NAMALWA (cell line): Measurements from ENCODE around the gene CEP164.

Source experiments
- DNase-seq: peaks from one replicate; pipeline ENCODE4 v3.0.0-alpha.2; 2015; ENCODE audit warnings: low spot score

The CEP164 gene

DNA sequence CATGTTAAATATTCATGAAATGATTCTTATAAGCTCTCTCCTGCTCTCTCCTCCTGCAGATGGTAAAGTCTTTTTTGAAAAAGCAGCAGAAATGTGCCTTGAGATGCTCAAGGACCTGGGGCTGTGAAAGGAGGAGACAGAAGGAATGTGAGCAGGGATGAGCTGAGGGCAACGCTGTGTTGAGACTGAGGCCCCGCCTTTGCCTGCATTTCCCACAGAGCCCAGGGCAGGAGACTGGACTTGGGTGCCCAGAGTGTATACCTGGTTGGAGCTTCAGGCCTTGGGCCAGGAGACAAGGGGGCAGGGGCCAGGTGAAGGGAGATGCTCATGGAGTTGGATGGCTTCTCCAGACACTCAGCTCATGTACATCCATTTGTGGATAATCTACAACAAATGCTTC, 39.2 kb downstream of the CEP164 start:
- DNase-seq, result no peak

DNA sequence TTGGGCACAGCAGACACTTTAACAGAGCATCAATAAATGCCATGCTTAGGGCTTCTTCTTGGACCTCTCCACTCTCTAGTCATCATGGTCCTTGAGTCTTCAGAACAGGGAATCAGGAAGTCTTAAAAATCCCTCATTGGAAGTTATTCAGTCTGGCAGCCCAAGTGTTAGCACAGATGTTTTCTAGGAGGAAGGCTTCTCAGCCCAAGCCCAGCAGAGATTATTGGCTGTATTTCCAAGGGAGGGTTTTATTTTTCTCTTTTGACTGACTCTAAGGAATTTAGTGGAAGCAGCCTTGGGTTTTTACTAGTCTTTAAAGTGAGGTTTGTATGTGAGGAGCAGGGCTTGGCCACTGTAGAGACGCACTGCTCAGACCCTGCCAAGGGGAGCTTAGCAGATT, 41.9 kb downstream of the CEP164 start:
- DNase-seq, result no peak

DNA sequence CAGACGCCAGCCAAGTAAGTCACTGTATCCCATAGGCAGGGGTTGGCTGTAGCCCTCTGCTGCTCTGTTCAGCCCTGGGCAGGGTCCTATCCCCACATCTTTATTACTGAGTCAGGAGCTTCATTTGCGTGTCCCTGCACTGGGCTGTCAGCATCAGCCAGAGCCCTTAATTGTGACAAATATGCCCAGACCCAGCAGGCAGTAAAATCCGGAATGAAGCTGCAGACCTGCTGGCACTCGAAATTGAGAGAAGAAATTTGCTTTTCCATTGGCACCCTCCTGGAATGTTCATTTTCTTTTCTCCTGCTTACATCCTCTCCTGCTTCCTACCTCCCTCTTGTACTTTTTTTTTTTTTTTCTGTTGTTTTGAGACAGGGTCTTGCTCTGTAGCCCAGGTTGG, 43.8 kb downstream of the CEP164 start:
- no peak for DNase-seq

DNA sequence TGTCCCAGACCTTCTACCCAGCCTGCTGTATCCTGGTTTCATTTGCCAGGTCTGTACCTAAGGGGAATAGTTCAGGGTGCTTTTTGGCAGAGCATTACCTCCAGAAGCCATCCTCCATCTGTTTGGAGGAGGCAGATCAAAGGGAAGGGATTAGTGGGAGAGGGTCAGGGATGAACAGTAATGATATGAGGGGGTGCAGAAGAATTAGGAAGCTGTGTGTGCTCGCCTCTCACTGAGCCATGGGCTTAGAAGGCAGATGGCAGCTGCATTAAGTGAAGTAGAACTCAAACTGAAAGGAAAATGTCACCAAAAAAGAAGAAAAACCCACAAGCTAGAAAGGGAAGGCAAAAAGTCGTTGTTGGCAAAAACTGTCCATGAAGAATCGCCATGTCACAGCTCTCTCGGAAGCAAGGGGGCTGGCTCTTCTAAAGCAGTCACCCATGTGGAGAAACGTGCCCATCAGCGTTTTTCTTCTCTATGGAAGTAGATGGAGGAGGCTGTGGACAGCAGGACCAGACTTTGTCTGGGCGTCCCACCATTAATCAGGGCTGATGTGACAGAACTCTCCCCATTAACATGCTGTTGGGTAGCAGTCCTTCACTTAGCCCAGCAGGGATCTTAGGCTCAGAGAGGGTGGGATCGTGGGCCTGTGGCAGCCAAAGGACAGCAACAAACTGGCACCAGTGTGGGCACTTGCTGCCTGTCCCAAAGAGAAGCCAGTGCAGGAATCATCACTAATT, 46.8 kb downstream of the CEP164 start:
- no peak for DNase-seq

DNA sequence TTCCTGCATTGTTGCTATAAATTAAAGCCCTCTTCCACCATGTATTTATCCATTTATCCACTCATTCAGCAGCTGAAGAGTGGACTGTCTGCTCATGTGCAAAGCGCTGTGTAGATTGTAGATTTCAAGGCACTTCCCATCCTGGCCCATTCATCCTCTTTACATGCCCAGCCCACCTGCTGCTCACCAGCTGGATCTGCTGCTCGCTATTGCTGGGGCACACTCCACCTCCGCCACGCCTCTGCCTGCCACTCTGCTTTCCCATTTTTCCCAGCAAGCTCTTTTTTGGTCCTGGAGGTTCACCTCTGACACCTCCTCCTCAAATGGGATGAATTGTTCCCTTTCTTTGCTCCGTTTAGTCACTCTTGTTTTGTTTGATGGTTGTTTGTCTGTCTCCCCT, 48.3 kb downstream of the CEP164 start:
- no peak for DNase-seq

DNA sequence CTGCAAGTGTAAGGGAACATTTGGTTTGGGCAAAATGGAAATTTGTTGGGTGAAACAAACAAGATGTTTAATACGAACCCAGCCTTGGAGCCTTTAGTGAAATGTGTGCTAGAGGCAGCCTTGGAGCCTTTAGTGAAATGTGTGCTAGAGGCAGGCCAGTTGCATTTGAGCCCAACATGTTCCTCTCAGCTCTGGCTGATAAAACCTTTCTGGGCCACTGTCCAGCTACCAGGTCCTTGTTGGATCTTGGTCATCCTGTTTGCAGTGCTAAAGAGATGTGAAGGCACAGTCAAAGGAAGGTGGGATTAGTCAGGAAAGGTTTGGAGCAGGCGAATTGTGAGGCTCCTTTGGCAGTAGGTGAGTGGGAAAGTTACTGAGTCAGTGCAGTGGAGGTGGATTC, 48.9 kb downstream of the CEP164 start:
- DNase-seq, result no peak

DNA sequence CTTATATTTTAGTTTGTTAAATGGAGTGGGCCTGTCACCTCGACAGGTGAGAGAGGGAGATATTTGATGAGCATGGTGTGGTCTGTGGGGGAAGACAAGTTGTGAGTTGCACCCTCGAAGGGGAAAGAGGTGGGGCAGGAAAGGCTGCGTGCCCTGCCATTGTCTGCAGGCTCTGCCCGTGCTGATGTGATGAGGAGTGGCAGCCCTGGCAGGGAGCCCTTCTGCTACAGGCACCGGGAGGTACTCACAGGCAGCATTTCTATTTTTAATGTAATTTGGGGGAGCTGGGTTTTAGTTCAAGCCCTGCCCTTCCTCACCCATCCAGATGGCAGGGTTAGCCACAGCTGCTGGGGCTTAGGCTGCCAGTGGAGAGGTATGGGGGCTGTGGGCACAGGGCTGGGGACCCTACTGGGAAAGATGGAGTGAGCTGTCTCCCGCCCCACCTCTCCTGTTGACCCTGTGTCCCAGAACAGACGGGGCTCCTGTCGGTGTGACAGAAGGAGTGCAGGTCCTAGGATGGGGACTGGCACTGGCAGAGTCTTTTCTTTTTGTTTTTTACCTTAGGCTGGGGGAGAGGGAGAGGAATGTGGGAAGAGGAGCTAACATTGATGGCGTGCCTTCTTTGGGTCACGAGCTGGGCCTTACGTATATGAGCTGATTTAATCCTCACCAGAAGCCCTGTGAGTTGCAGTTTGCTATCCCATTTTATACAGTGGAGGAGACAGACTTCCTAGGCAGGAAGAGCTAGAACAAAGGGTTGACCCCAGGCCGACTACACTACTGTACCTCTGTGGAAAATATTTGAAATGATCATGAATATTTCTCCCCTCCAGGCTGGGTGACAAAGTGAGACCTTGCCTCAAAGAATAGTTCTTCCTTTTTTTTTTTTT, 51.6 kb downstream of the CEP164 start:
- DNase-seq, result no peak

DNA sequence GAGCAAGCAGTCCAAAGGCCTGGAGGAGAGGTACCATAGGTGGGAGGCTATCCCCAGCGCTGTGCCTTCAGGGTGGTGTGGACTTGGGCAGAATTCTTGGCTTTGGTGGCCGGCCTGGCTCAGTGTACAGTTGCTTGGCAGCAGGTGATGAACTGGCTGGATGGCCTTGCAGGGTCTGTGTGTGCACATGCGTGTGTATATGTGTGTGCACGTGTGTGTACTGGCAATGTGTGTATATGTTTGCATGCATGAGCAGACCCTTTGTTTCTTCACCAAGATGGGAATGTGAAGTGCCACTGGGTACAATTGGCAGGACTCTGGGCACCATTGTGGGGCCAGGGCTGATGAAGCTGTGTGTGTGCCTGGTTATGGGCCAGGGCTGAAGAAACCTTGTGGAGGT, 53.0 kb downstream of the CEP164 start:
- DNase-seq, result no peak

DNA sequence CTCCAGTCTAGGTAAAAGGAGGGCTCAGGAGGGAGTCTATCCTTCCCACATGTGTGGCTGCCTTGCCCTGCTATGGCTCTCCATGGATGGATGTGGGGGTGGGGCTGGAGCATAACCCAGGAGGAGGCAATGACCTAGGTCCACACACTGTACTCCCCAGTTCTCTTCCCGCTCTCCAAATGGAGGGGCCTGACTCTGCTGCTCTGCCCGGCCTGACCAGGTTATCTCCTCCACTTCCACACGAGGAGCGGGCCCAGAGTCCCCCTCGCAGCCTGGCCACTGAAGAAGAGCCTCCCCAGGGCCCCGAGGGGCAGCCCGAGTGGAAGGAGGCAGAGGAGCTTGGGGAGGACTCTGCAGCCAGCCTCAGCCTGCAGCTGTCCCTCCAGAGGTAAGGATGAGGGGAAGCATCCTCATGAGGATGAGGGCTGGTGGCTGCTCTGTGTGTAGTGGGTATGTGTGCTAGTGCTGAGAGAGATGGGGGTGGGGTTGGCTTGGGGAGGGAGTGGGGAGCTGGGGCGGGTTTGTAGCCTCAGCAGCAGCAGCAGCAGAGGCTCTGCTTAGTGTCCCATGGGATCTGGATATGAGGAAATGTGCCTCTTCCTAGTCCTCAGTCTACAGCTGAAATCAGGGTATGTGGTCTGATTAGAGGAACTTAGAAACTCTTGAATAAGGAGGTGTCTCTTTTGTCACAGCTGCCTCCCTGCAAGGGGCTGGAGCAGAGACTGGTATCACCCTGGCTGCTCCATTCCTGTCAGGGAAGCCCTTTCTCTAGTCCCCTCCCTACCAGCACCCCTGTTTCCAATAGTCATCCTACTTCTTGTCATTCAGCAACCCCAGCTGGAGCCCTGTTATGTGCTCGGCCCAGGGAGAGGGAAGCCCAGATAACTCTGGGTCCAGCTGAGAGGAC, 54.1 kb downstream of the CEP164 start:
- DNase-seq, result no peak

DNA sequence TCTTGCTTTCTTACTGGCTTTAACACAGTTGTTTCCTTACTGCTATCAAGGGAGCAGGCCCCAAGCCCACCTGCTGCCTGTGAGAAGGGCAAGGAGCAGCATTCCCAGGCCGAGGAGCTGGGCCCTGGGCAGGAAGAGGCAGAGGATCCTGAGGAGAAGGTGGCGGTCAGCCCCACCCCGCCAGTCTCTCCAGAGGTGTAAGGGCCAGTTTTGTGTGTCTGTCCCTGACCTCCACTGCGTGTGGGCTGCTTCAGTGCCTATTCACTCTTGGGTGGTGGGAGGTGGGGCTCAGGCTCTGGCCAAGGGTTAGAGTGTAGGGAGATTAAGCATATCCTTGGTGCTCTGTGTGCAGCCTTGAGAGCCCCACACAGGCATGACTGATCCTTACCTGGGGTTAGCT, 55.1 kb downstream of the CEP164 start:
- no peak for DNase-seq

DNA sequence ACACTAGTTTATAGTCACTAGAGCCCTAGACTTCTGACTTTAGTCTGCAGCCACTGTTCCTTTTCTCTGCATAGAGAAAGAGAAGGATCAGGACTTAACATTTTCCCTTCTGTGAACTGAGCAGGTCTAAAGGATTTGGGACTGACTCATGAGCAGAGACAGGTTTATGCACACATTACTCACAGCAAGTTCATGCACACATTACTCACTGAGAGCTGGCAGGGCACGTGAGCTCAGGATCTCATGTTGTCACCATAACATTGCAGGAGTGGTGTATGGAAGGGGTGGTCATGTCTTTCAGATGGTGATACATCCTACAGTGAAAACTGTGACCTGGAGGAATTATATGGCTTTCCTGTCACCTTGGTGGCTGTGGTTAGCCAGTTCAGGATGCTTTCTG, 56.4 kb downstream of the CEP164 start:
- no peak for DNase-seq

DNA sequence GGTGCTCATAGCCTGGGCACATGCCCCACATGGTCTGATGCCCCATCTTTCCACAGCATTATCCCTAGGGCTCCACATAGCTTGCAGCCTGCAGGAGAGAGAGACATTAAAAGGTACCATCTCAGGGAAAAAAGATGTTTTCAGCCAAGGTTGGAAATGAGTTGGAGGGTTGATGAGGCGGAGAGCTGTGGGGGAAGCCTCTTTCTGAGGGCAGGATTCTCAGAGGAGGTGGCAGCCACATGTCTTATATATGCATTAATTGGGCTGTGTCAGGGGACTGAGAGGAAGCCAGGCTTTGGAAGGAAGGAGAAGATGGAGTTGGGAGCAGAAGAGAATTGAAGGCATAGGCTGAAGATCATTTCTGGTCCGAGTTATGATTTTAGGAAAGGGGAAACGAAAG, 57.8 kb downstream of the CEP164 start:
- no peak for DNase-seq

DNA sequence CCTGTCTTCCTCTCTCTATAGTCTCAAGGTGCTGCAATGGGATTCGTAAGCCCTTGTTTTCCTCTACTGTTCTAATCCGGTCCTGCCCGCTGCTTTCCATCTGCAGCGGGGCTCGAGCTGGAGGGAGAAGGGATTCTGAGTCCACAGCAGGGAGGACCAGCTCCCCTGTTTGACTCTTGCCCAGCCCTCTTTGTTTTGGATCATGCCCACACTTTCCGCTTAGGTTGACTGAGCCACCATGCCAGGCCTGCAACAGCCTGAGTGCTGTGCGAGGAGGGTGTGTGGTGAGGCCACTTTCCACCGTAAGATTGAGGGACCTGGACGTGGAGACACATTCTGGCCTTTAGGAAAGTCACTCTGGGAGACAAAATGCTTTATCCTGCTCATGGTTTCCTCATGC, 58.3 kb downstream of the CEP164 start:
- DNase-seq, result no peak

DNA sequence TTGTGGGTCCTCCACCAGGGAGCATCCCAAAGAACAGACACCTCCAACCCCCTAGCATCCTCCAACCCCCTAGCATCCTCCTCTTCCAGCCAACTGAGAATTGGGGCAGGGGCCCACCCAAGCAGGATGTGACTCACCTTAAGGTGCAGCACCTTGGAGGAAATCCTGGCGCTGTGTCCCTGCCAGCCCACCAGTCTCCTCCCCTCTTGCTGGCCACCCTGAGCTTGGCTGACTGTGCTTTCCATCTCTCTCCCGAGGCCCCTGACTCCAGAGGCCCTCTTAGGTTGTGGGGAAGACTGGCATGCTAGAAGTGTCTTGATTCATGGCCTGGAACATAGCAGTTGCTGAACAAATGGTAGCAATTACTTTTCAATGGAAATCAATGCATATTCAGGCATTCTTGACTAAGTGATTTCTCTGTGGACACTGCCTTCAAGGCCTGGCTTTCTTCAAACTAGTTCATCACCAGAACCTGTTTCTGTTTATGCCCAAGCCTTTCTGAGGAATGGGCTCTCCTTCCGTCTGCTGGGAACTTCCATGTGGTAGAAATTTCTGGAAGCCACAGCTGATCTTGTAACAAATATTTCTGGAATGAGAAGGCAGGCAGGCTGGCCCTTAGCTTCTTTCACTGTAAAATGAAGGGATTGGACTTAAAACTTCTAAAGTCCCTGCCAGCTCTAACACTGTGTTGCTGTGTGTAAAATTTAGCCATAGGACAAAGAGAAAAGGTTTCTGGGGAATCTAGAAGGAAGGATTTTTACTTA, 60.5 kb downstream of the CEP164 start:
- no peak for DNase-seq

DNA sequence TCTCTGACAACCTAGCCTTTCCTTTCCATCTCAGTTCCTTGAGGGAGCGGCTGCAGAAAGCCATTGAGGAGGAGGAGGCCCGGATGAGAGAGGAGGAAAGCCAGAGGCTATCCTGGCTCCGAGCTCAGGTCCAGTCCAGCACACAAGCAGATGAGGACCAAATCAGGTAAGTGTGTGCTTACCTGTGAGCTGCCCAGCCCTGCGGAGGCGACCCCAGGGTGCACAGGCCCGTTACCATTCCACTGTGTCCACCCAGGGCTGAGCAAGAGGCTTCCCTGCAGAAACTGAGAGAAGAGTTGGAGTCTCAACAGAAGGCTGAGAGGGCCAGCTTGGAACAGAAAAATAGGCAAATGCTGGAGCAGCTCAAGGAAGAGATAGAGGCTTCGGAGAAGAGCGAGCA, 63.1 kb downstream of the CEP164 start:
- no peak for DNase-seq

DNA sequence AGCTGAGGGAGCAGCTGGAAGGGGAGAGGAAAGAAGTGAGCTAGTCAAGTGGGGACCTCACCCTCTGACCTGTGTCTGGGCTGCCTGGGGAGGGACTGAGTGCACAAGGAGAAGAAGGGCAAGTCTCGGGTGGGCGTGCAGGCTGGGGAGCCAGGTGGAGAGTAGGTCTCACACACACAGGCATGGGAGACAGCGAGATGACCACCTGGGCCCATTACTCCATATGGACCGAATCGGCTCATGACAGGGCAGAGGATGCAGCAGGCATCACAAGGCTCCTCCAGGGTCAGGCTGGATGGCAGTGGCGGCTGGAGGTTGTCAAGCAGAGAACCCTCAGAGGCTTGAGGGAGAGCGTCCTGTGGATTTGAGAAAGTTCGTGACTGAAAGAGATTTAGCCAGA, 63.5 kb downstream of the CEP164 start:
- DNase-seq, result no peak

DNA sequence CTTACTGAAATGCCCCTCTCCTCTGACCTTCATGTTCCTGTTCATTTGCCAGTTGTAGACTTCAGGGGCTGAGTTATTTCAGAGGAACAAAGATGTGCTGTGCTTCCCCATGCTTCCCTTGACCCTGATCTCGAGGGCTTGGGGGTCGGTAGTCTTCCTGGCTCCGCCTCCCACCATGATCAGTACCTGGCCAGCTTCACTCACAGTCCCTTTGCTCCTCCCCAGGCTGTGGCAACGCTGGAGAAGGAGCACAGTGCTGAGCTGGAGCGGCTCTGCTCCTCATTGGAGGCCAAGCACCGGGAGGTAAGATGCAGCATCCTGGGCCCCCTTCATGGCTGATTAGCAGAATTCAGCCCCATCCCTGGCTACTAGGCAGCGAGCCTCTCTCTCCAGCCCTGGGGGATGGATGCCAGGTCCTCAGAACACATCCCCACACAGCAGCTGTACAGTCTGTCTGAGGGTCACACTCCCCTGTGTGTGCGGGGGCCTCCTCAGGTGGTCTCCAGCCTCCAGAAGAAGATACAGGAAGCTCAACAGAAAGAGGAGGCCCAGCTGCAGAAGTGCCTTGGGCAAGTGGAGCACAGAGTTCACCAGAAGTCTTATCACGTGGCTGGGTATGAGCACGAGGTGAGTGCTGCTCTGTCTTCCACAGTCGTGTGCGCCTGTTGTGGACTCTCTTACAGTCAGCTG, 64.5 kb downstream of the CEP164 start:
- DNase-seq, result no peak

DNA sequence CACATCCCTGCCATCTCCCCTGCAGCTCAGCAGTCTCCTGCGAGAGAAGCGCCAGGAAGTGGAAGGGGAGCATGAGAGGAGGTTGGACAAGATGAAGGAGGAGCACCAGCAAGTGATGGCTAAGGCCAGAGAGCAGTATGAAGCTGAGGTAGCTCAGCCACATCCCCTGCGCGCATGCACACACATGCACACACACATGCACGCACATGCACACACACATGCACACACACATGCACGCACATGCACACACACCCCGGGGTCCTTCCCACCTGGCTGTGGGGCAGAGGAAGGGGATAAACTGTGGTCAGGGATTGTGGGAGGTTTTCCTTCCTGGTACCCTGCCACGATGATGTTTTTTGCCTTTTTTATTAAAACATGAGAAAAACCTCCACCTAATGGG, 65.3 kb downstream of the CEP164 start:
- no peak for DNase-seq

DNA sequence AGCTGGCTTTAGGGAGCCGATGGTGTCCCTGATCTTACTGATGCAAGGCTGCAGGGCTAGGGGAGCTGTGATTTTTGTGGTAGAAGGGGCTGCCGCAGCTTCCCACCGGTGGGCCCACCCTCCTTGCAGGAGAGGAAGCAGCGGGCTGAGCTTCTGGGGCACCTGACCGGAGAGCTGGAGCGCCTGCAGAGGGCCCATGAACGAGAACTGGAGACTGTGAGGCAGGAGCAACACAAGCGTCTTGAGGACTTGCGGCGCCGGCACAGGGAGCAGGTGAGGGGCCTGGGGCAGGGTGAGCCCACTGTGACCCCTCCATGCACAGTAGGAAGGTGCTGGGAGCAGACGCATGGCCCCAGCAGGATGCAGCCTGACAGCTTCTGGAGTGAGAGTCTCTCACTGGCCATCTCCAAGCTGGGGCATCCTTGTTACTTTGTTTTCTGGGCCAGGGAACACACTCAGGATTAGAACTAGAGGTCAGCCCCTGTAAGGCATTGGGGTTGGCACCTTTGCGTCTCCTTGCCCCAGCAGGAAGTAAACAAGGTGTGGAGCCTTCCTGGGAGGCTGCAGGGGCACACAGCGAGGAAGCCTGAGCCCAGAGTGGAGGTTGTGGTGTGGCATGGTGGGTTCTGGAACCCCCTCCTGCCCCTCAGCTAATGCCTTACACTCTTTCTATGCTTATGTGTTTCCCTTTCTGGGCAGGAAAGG, 66.7 kb downstream of the CEP164 start:
- DNase-seq, result no peak

DNA sequence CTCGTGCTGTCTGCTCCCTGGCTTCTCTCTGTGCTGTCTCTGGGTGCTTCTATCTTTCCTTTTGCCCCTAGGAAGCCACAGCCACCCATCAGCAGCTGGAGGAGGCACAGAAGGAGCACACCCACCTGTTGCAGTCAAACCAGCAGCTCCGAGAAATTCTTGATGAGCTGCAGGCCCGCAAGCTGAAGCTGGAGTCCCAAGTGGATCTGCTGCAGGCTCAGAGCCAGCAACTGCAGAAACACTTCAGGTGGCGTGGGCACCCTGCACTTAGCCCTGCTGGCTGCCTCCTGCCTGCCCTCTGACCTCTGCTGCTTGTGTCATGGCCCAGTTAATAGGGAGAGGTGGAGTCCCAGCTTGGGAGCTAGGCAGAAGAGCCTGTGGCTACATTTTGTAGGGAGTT, 67.8 kb downstream of the CEP164 start:
- DNase-seq, result no peak

DNA sequence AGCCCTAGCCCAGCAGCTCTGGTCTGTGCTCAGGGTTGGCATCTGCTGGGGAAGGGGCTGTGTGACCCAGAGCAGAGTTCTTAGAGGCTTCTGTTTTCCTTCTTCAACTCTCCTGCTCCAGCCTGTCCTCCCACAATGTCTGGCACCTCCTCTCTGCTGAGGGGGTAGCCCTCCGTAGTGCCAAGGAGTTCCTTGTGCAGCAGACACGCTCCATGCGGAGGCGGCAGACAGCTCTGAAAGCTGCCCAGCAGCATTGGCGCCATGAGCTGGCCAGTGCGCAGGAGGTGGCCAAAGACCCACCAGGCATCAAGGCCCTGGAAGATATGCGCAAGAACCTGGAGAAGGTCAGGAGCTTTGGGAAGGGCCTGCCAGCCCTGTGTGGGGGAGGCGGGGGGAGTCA, 69.3 kb downstream of the CEP164 start:
- no peak for DNase-seq
